ENCODE measurements around the gene CAMK1D.

The CAMK1D gene

DNA sequence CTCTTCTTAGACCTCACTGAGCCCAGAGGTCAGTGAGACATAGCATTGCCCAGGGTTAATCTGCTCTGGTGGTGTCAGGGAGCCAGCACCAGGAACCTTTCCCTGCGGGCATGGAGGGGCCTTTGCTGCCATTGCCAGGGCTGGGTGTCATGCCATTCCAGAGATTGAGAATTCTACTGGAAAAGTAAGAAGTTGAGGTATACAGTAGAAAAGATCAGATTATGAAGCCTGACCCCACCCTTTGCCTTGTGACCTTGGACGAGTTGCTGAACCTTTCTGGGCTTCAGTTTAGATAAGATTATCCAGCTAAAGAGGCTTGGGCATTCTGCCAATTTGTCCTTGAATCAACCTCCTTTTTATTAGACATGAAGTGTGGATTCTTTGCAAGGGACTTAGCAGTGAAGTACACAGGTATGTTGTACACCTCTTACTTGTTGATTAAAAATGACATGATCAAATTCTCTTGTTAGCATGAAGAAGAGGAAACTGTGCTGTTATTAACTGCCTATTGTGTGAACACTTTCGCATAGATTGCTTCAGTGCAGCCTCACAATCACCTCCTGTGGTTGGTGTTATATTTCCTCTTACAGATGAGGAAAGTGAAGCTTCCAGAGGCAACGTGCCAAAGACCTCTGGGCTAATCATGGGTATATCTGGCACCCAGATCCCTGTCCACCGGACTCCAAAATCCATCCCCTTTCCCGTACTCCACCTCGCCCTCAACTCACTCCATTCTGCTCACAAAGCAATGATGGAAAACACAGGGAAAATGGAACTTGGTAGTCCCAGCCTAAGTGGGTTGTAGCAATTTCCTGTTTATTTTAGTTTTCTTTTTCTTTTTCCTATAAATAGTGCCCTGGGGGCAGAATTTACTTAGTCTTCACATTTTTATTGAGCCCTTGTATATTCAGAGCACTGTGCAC, 151.3 kb downstream of the CAMK1D start:
- no peak for DNase-seq

DNA sequence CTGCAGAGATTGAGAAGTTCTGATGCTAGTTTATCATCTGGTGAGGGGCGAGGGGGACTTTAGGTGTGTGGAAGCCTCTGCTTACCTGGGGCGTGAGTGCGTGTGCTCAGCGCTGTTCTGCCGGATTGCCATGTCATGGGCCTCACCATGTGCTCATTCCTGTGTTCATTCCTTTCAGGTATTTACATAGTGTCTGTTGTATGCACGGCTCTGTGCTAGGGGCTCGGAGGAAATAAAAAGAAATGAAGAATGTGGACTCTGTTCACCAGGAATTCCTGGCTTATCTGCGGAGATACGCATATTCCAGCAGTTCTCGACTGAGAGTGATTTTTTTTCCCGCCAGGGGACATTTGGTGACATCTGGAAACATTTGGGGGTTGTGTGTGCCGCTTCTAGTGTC, 152.0 kb downstream of the CAMK1D start:
- DNase-seq: no peak

DNA sequence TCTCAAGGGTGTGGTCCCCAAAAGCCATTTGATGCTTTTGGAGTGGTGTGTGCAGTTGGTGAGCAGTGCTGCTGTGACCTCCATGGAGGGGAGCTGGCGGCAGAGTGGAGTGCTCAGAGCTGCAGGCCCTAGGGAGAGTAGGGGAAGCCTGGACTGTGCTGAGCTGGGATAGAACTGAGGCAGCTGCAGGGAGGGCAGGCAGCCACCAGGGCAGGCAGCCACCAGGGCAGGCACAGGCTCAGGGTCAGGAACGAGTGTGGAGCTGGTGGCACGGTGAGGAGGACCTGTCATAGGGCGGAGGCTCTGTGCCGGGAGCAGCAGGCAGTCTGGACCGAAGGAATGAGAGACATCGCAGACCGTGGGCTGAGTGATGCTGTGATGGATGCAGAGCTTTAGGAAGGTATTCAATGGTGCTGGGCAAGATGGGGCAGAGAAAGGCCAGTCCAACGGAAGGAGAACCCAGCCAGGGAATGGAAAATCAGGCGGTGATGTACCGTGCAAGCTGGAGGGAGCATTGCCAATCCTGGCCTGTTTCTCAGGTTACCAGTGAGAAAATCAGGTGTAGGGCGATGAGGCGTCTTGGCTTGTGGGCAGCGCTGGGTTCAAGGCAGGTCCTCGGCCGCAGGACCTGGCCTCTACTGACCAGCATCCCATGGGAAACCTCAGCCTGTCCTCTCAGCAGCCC, 152.6 kb downstream of the CAMK1D start:
- no peak for DNase-seq

DNA sequence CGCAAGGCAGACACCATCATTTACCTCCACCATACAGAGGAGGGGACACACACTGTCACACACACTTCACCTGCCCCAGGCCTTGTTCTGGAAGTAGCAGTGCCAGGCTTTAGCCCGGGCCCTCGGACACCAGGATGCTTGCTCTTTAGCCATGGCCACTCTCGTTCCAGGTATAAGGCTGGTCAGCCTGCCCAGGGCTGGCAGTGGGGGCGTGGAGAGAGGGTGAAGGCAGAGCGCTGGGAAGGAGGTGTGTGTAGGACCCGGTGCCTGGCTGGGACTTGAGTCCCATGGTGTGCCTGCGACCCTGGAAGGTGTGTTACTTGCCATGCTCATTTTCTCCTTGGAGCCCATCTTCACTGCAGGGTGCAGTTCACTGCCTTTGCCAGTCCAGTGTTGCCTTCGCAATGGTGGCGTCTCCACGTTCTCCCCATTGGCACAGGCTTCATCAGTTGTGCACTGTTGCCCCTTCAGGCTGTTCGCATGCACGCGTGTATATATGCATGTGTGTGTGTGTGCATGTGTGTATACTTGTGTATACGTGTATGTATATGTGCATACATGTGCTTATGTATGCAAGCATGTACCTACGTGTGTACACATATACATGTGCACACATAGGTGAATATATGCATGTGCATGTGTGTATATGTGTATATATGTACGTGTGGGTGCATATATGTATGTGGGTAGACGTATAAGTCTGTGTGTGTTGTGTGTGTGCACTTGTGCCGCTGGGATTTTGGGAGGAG, 153.4 kb downstream of the CAMK1D start:
- DNase-seq: no peak

DNA sequence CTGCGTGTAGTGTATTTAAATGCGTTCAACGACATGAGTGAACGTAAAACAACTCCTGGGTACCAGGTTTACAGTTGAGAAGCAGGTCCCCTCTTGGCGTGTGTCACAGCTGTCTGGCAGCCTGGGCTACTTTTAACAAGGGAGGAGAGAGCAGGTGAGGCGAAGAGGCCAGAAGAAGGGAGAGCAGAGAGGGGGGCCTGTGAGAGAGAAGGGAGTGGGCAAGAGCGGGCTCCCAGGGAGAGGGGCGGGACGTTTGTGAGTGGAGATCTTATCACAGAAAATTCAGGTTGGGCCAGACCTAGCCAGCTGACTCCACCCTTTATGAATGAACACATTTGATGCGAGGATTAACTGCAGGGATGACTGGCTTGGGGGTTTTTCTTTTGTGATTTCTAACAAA, 154.0 kb downstream of the CAMK1D start:
- no peak for DNase-seq

DNA sequence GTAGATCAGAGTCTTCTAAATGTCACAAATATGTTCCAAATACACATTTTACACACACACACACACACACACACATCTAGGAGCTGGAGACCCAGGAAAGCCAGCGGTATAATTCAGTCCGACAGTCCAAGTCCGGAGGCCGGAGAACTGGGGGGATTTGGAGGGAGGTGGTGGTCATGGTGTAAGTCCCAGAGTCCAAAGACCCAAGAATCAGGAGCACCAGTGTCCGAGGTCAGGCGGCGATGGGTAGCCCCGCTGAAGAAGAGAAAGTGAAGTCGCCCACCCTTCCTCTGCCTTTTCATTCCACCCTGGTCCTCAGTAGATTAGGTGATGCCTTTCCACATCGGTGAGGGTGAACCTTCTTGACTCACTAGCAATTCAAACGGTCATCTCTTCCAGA, 154.8 kb downstream of the CAMK1D start:
- no peak for DNase-seq

DNA sequence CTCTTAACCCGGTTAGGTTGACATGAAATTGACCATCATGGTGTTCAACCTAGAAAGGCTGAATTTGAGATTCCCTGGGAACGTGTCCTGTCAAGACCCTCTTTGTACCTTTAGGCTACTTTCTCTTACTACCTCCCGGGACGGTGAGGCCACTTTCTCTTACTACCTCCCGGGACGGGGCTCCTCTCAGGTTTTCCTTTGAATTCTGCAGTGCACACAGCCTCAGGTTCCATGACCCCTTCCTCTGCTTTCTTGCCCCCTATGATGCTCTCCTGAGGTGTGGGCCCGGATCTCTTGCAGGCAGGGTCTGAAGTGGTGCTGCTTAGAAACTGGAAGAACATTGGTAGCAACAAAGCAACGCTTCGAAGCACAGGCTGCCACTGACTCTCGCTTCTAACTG, 155.3 kb downstream of the CAMK1D start:
- no peak for DNase-seq

DNA sequence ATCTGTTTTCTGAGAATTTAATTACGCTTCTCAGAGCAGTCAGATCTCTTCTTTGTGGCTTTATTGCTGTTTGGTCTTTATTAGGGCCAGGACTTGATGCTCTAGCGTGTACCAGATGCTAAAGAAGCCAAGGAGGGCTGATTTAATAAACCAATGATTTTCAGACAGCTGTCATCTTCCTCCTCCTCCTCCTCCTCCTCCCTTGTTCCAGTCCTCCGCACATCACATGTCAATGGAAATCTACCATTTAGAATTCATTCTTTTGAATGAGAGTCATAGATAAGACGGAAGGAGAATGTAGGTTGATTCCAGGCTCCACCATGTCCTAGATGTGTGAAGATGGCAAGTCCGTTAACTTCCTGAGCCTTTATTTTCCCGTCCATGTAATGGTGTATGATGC, 156.3 kb downstream of the CAMK1D start:
- no peak for DNase-seq

DNA sequence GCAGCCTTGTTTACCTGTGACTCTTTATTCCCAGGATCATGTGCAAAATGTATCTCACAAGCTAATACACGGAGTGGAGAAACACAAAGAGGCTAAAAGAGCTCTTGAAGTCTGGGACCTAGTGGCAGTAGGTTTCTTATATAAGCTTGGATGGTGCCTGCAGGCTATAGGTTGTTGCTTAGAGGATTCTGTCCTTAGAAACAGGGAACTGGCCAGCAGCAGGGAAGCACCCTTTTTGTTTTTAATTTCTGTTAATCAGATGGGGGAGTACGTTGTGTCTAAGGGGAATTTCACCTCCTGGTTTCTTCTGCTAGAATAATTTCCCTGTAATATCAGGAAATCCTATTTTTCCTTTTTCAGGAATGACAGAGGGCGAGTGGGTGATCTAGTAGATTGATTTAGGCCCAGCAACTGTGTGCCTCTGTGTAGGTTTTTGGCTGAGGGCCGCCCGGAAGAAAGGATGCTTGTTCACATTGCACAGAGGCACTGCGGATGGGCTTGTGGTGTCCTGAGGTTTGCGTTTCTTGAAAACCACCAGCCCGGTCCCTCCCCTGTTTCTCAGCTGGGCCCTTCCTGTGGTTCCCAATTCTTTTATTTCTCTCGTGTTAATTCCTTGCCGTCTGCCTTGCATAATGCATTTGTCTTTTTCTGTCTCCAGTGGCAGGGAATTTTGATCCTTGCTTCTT, 158.0 kb downstream of the CAMK1D start:
- DNase-seq: no peak

DNA sequence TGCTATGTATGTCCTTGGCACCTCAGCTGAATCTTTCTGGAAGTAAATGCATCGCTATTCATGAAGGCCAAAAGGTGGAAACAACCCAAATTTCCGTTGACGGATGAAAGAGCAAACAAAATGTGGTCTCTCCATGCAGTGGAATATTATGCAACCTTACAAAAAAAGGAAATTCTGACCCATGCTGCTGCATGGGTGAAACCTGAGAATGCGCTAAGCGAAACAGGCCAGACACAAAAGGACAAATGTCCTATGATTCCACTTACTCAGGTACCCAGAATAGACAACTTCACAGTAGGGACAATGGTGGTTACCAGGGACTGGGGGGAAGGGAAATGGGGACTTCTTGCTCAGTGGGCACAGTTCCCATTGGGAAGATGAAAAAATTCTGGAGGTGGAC, 158.8 kb downstream of the CAMK1D start:
- no peak for DNase-seq

DNA sequence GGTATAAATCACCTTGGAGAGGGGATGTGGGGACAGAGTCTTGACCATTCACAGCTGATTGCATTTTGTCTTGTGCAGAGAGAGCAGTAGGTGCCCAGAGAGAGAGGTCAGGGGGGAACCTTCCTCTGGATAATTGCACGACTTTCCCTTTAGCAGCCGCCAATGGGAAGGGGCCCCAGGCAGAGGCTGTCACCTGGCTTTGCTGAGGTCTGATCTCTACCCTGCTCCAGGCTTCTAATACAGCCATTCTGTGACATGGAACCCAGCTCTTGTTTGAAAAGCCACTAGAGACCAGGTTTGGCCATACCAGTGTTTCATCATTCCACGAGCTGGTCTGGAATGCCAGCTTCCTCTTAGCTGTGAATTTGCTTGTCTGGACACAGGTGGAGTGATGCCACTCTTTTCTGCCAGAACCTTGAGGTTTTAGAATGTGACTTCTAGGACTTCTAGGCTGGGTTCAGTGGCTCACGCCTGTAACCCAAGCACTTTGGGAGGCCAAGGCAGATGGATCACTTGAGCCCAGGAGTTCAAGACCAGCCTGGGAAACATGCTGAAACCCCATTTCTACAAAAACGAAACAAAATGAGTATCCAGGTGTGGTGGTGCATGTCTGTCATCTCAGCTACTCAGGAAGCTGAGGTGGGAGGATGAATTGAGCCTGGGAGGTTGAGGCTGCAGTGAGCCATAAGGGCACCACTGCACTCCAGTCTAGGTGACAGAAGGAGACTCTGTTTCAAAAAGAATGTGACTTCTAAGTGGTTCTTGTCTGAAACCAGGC, 159.9 kb downstream of the CAMK1D start:
- no peak for DNase-seq

DNA sequence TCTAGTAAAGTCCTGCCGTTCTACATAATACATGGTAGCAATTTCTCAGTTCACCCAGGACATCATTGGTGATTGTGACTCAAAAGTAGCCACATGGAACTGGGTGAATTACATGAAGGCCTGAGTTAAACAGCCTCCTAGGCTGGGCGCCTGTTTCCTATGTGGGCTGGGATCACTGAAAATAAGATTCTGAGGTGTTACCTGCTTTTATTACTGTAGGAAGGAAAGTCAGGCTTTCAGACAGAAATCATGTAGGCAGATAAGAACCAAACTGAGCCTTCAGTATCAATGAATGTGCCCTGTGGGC, 160.4 kb downstream of the CAMK1D start:
- no peak for DNase-seq

DNA sequence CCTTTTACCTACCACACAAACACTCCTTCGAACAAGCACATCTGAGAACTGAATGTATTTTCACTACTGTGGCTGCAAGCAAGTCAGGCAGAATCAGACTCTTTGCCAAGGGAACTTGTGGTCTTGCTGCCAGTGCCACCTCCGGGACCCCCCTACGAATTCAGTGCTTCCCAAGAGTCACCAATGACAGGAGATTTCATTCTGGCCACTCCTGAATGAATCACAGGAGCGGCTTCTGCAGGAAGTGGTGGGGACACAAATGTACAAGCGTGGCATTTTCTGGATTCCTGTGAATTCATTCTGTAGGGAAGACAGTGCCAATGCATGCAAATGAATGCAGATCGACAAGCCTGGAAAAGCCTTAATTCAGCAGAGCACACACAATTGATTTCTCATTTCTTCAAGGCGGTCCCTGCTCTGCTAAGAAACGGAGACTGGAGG, 161.2 kb downstream of the CAMK1D start:
- no peak for DNase-seq

DNA sequence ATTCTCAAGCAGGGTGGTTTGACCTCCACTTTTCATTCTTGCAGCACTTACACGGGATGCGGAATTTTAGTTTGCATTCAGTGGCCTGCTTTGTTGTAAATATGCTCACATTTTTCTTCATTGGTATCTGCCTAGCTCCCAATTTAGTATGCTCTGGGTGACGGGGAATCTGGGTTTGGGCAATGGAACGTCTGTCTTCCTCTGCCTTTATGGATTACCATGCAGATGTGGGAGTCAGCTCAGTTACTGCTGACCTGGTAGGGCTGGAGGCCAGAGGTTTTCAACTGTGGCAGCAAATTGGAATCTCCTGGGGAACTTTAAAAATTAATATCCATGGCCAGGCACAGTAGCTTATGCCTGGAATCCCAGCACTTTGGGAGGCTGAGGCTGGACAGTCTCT, 161.6 kb downstream of the CAMK1D start:
- no peak for DNase-seq

DNA sequence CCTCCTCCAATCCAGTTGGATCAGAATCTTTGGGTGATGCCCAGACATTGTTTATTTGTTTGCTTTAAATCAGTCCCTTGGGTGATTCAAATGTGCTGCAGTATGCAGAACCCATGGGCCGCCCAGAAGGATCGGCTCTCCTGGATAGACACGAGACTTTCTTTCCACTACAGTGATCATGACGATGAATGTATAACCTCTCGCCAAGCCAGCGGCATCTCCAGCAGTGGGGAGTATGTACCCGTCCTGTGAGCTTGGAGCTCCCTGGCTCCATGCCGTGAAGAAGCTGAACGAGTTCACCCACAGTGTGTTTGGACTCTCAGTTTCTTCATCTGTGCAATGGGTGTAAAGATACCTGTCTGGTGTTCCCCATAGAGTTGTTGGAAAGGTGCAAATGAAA, 162.3 kb downstream of the CAMK1D start:
- DNase-seq: no peak

DNA sequence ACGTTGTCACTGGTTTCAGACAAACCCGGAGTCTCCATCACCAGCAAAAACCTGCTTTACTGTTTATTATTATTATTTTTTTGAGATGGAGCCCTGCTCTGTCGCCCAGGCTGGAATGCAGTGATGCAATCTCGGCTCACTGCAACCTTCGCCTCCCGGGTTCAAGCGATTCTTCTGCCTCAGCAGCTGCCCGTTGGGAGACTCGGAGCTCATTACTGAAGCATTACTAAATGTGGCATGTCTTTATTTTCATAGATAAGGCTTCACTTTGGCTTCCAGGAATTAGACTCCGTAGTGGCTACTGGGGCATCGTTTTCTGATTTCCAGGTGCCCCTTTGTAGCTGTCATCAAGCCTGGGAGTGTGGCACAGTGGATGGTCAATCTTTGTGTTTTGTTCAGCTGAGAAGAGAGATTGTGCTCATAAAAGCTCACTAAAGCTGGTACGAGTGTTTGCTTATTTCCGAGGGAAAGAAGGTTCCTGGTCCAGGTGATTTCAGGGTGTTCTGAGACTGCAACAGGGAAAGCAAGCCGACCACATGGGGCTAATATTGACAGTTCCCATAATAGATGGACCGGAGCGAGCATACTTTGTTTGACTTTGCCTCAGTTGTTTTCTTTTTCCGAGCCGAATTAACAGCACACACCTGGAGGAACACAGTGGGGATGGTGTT, 163.1 kb downstream of the CAMK1D start:
- DNase-seq: no peak

DNA sequence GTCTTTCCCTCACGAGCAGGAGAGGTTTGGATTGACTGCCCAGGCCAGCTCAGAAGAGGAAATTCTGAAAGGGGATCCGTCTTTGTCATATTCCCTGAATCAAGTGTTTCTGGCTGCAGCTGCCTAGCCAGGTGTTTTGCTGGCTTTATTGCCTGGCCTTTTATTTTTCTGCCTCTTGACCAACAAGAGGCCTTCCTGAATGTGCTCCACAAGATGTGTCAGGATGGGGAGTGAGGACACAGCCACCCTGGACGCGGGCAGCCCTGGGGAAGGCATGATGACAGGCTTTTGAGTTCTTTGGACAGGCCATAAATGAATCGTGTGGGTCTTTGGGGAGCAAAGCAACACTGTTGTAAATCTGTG, 163.6 kb downstream of the CAMK1D start:
- DNase-seq: no peak

DNA sequence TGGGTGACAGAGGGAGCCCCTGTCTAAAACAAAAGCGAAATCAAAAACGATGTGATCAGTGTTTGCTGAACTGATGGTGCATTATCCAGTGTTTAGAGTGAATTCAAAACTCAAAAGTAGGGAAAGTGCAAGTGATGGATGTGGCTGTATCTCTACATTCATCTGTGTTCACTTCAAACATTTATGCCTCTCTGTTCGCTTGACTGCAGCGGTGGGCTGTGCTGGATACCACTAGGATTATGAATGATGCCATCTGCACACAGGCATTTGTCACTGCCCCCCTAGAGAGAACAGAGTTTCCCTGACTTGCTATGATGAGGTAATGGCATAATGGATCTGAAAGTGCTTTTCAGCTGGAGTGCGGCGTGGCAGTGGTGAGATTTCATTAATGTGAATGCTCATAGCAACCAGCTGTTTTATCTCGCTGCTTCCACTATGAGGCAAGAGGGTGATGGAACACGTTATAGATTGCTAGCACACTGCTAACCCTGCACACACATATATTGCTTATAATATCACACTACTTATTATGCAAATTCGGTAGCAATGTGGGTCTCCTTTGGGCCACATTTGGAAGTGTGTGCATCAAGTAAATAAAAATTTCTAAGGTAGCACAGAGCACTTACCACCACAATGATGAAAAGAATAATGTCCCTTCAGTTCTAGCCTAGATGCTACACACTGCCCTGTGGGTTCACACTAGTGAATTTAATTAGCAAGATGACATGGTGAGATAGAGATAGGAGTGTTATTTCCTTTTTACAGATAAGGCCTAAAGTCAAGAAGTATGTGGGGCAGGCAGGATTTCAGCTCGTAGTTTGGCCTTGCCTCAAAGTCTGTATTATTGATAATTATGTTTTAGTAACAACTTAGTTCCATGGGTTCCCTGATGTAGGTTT, 164.7 kb downstream of the CAMK1D start:
- no peak for DNase-seq

DNA sequence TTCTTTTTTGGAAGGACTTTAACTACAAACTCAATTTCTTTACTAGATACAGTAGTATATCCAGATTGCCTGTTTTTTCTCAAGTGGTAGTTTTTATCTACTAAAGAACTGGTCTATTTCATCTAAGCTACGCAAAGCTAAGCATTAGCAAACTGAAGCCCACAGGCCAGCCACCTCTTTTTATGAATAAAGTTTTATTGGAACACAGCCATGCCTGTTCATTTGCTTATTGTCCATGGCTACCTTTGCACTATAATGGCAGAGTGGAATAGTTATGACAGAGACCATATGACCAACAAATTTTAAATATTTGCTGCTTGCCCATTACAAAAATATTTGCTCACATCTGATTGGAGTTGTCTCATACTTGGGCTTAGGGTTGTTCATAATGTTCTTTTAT, 168.7 kb downstream of the CAMK1D start:
- DNase-seq: no peak

DNA sequence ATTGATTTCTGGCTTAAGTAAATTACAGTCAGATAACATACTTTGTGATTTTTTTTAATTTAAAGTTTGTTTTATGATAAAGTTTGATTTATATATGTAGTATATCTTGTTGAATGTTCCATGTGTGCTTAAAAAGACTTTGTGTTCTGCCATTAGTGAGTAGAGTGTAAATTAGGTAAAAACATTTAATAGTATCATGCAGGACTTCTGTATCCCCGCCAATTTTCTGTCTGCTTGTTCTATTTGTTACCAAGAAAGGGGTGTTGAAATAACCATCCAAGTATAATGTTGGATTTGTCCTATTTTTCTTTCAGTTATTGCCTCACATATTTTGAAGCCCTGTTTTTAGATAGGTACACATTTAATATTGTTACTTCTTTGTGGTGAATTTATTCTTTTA, 172.1 kb downstream of the CAMK1D start:
- no peak for DNase-seq

DNA sequence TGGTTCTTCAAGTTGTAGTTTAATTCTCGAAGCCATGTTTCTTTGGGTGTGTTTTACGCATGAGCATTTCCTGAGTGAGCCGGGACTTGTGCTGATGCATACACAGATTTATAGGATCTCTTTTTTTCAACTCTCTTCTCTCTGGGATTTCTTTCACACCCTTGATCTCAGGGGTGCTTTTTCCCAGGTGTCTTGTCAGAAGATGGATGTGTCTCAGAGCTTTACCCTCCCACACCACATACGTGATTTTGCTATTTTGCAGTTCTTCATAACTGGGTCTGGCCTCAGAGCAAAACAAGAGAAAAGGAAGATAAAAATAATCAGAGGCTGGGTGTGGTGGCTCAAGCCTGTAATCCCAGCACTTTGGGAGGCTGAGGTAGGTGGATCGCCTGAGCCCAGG, 177.0 kb downstream of the CAMK1D start:
- no peak for DNase-seq

All from activated naive CD4-positive, alpha-beta T cell (primary cell).